Activated T-cell treated with anti-CD3 and anti-CD28 coated beads, Interleukin-2, amount 50 U/mL, for 24 hours (primary cell): ENCODE measurements around the gene PIK3IP1.
"Not testable (repeated sequence)": the region's sequence is repeated elsewhere in the genome, so short reads cannot be mapped to it uniquely, and the experiment has no call there.

Experiments used
- DNase-seq: peaks from one replicate; pipeline ENCODE4 v3.0.0-alpha.2; 2020
- H3K27ac Mint-ChIP-seq: 2 replicates; pipeline ENCODE4 v1.8.0; 2020; ENCODE audit warnings: mild to moderate bottlenecking, mixed read lengths
- H3K27me3 Mint-ChIP-seq: 2 replicates; pipeline ENCODE4 v1.8.0; 2020; ENCODE audit warnings: mixed read lengths
- H3K36me3 Mint-ChIP-seq: 2 replicates; pipeline ENCODE4 v1.8.0; 2020; ENCODE audit warnings: low read depth, mixed read lengths
- H3K4me1 Mint-ChIP-seq: 2 replicates; pipeline ENCODE4 v1.8.0; 2020; ENCODE audit warnings: low read depth, mixed read lengths
- H3K4me3 Mint-ChIP-seq: 2 replicates; pipeline ENCODE4 v1.8.0; 2020; ENCODE audit warnings: mild to moderate bottlenecking, moderate library complexity, mixed read lengths
- H3K9me3 Mint-ChIP-seq: 2 replicates; pipeline ENCODE4 v1.8.0; 2020; ENCODE audit warnings: mixed read lengths

The PIK3IP1 gene

DNA sequence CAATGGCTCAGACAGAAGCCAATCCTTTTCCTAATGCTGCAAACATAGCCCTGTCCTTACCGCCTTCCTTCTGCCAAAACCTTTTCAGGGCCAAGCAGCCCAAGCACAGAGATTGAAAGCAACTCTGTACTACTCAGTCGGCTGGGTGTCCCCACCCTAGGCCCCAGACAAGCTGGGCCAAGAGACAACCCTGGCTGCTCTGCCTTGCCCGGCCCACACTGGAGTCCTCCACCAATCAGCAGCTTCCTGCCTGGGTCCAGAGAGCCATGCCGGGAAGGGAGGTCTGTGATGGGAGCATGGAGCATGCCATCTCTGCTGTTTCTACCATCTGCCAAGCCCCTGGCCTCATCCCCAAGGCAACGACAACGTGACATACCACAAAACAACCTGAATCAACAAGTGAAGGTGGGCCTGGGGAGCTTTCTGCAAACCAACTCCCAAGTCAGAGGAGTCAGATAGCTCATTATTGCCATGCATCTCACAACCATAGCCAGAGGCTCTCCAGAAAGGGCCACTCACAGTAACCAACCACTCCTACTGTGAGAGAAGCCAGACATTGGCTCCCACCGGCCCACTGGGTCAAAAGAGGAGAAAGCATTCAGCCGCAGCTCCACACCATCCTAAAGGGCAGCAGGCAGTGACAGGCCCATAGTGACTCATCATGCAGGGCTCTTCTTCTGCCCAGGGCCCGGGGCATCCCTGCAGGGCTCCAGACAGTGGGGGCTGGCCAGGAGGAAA, 35.7 kb upstream of the PIK3IP1 start:
- no peaks in the 10 kb centered on the region for H3K27me3 Mint-ChIP-seq
- H3K4me1 Mint-ChIP-seq, result peaks cover 30% of the 10 kb centered on the region
- H3K4me3 Mint-ChIP-seq, result no peak overlapping the region
- no peaks in the 10 kb centered on the region for H3K9me3 Mint-ChIP-seq
- peaks cover 93% of the 10 kb centered on the region for H3K36me3 Mint-ChIP-seq
- DNase-seq, result no peak
- H3K27ac Mint-ChIP-seq, result peak overlapping the region; percentile 44

DNA sequence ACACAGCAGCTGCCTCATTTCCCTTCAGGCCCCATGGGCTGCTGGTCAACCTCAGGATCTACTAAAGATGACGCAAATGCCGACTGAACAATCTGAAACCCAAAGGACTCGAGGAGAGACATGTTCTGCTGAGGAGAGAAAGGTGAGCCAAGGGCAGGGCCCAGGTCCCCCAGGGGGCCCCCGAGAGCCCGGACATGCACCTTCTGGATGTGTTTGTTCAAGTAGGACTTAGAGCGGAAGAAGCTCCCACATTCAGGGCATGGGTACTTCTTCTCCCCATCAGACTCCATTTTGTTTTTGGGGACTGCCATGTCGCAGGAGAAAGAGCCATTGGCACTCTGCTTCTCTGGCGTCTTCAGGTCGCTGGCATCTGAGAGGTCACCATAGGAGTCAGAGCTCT, 34.6 kb upstream of the PIK3IP1 start:
- DNase-seq, result no peak
- Mint-ChIP-seq H3K4me1 (peaks cover 28% of the 10 kb centered on the region), H3K4me3 (no peak overlapping the region), H3K27me3 (no peaks in the 10 kb centered on the region), H3K9me3 (no peaks in the 10 kb centered on the region), H3K27ac (peak overlapping the region; percentile 7), H3K36me3 (peaks cover 91% of the 10 kb centered on the region)

DNA sequence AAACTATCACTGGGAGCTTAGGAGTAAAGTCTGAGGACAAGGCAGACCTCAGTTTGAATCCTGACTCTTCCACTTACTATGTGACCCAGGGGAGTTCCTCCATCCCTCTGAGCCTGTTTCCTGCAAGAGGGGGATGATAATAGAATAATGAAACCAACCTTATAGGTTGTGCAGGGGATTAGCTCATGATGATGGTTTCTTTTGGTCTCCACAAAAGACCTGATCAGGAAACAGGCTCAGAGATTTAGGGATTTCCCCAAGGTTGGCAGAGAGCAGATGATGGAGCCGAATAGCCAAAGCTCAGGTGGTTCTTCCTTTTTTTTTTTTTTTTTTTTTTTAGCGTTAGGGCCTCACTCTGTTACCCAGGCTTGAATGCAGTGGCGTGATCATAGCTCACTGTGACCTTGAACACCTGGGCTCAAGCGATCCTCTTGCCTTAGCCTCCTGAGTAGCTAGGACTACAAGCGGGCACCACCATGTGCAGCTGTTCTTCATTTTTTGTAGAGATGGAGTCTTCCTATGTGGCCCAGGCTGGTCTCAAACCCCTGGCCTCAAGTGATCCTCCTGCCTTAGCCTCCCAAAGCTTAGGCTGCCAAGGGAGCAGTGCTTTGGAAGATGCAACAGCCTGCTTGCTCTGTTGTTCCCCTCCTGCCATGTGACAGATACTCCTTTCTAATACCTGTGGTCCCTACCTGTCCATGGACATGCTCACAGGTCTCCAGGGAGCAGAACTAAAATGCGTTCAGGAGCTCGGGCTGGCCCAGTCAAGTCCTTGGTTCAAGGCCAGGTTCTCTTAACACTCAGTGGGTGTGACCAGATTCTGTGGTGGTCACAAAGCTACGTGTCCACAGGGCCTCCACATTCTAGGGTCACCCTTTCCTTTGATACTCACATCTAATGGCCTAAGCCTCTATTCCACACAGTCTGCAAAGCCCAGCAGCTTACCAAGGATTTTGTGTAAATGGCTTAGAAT, 31.6 kb upstream of the PIK3IP1 start:
- peaks cover 8% of the 10 kb centered on the region for H3K4me1 Mint-ChIP-seq
- no peaks in the 10 kb centered on the region for H3K27me3 Mint-ChIP-seq
- DNase-seq, result no peak
- H3K9me3 Mint-ChIP-seq, result no peaks in the 10 kb centered on the region
- peak overlapping the region; percentile 42 for H3K27ac Mint-ChIP-seq
- H3K4me3 Mint-ChIP-seq, result no peak overlapping the region
- H3K36me3 Mint-ChIP-seq, result peaks cover 62% of the 10 kb centered on the region

DNA sequence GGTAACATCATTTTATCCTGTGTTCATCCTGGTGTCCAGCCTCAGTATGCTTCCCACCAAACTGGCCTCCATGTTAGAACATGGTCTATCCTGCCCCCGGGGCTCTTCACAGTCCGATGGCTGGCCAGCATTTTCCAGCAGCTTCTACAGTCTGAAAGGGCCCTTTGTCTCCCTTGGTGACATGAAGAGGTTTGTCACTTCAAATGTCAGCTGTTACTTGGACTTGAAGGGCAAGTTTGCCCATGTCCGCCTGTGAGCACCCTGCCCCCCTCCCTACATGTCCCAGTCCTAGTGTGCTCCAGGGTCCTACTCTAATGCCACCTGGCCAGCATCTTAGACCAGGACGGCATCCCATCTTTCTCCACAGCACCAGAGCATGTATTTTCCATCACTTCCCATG, 29.1 kb upstream of the PIK3IP1 start:
- no peak for DNase-seq
- Mint-ChIP-seq H3K36me3 (peaks cover 38% of the 10 kb centered on the region), H3K4me1 (peaks cover 8% of the 10 kb centered on the region), H3K4me3 (no peak overlapping the region), H3K27ac (peak overlapping the region; percentile 2), H3K9me3 (no peaks in the 10 kb centered on the region), H3K27me3 (no peaks in the 10 kb centered on the region)

DNA sequence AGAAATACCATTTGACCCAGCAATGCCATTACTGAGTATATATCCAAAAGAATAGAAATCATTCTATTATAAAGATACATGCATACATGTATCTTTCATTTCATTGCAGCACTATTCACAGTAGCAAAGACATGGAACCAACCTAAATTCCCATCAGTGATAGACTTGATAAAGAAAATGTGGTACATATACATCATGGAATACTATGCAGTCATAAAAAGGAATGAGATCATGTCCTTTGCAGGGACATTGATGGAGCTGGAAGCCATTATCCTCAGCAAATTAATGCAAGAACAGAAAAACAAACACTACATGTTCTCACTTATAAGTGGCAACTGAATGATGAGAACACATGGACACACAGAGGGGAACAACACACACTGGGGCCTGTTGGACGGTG, 21.9 kb upstream of the PIK3IP1 start:
- not testable (repeated sequence) for H3K27me3 Mint-ChIP-seq, DNase-seq, H3K27ac Mint-ChIP-seq, H3K4me3 Mint-ChIP-seq, H3K9me3 Mint-ChIP-seq
- H3K36me3 Mint-ChIP-seq, result peaks cover 14% of the 10 kb centered on the region
- H3K4me1 Mint-ChIP-seq, result peaks cover 17% of the 10 kb centered on the region

DNA sequence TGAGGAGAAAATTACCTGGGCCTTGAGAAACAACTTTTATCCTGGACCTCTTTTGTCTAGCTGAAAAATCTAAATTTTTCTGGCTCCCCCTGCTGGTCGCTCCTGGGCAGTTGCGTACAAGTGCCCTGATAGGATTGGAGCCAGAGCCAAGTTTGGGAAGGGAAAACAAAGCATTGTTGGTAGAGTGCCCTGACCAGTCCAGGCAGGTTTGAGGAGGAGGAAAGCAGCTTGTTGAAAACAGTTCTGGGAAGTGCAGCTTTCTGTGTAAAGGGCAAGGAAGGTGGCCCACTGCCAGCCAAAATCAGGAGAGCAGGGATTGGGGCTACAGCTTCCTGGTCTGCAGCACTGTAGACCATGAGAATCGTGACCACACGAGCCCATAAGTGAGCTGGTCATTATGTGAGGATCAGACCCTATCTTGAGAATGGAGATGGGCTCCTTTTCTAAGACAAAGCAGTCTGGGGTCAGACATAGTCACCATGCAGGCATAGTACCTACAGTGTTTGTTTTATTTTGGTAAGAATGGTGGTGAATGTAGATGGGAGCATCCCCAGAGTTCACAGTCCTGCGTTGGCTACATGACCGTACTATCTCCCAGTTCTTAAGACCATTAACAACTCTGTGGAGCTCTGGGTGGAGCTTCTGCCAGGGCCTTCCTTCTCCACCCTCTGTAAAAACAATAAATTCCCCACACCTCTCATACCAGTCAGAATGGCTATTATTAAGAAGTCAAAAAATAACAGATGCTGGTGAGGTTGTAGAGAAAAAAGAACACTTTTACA, 21.3 kb upstream of the PIK3IP1 start:
- peaks cover 14% of the 10 kb centered on the region for H3K36me3 Mint-ChIP-seq
- peak; percentile 74 for DNase-seq
- no peaks in the 10 kb centered on the region for H3K9me3 Mint-ChIP-seq
- no peak overlapping the region for H3K4me3 Mint-ChIP-seq
- peaks cover 24% of the 10 kb centered on the region for H3K4me1 Mint-ChIP-seq
- peak overlapping the region; percentile 30 for H3K27ac Mint-ChIP-seq
- no peaks in the 10 kb centered on the region for H3K27me3 Mint-ChIP-seq

DNA sequence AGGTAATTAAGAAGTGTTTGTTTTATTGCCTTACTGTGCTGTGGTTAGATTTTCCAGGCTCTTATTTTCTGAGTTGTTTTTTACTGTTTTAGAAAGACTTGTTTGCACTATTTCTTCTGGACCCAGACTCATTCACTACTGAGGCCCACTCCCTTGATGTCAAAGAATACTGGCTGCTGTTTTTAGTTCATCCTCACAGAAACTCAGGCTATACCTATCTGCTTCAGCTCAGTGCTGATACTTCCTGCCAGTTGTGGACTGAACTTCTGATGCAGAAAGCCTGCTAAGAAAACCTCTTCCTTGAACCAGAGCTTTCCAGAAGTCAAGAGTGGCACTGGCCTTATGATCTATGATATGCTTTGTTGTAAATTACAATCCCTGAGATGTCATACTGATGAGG, 15.9 kb upstream of the PIK3IP1 start:
- Mint-ChIP-seq H3K36me3 (no peaks in the 10 kb centered on the region), H3K4me3 (no peak overlapping the region), H3K27me3 (no peaks in the 10 kb centered on the region), H3K9me3 (no peaks in the 10 kb centered on the region), H3K27ac (peak overlapping the region; percentile 29), H3K4me1 (peaks cover 50% of the 10 kb centered on the region)
- no peak for DNase-seq

DNA sequence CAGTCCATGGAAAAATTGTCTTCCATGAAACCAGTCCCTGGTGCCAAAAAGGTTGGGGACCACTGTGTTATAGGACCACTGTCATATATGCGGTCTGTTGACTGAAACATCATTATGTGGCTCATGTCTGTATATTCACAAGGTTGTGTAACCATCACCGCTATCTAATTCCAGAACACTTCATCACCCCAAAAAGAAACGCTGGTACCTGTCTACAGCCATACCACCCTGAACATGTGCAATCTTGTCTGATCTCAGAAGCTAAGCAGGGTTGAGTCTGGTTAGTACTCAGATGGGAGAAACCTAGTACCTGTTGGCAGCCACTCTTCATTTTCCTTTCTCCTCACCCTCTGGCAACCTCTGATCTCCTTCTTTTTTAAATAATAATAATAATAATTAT, 12.9 kb upstream of the PIK3IP1 start:
- Mint-ChIP-seq H3K9me3 (no peaks in the 10 kb centered on the region), H3K27me3 (no peaks in the 10 kb centered on the region), H3K4me3 (no peak overlapping the region), H3K27ac (no peak overlapping the region), H3K4me1 (peaks cover 60% of the 10 kb centered on the region), H3K36me3 (no peaks in the 10 kb centered on the region)
- DNase-seq, result no peak

DNA sequence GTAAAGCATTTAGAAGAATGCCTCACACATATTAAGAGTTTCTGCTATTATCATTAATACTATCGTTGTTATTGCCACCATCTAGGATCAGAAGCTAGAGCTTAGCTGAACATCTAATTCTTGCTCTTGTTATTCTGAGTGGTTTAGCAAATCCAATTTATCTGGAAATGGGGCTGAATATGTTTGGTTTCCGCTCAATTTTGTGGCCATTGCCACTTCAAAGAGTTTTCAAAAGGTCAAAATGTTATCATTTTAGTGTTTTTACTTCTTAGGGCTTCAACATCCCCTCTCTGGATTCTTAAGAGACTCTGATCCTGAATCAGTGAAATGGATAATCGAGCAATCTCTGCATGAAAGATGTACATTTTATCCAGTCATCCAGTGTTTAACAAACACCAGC, 10.2 kb upstream of the PIK3IP1 start:
- no peaks in the 10 kb centered on the region for H3K9me3 Mint-ChIP-seq
- DNase-seq, result no peak
- no peaks in the 10 kb centered on the region for H3K27me3 Mint-ChIP-seq
- H3K27ac Mint-ChIP-seq, result no peak overlapping the region
- no peak overlapping the region for H3K4me3 Mint-ChIP-seq
- peaks cover 47% of the 10 kb centered on the region for H3K4me1 Mint-ChIP-seq
- H3K36me3 Mint-ChIP-seq, result no peaks in the 10 kb centered on the region

DNA sequence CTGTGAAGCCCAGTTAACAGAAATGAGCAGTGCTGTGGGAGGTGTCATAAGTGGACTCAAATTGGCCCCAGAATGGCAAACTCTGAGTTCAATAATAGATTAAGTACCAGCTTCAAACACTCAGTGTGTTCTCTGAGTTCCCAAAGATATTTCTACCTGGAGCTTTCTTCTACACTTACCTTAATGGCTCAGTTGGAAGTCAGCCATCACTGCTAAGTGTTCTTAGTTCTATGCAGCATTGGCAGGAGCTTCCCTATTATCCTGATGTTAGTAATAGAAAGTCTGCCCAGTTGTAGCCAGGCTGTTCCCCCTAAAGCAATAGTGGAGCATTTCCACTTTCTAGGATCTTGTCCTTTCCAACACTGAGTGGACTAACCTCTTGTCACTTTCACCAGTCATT, 9.7 kb upstream of the PIK3IP1 start:
- no peak overlapping the region for H3K27ac Mint-ChIP-seq
- H3K27me3 Mint-ChIP-seq, result no peaks in the 10 kb centered on the region
- DNase-seq, result no peak
- H3K9me3 Mint-ChIP-seq, result no peaks in the 10 kb centered on the region
- H3K4me1 Mint-ChIP-seq, result peaks cover 46% of the 10 kb centered on the region
- H3K36me3 Mint-ChIP-seq, result no peaks in the 10 kb centered on the region
- H3K4me3 Mint-ChIP-seq, result no peak overlapping the region

DNA sequence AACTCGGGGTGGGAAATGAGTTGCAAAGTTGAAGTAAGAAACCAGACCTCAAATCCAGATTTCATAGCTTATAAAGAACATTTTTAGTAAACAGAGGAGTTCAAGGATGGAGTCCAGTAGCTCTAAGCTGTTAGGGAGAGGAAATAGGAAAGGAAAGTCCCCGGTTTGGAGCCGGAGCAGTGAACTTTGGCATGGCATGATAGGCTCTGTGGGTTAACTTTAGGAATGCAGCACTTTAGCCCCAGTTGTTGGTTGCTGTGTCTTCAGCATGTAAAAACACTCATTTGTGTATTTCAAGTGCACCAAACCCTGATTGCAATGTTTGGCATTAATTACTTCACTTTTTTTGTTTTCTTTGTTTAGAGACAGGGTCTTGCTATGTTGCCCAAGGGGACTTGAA, 8.6 kb upstream of the PIK3IP1 start:
- H3K4me1 Mint-ChIP-seq, result peaks cover 49% of the 10 kb centered on the region
- no peak for DNase-seq

DNA sequence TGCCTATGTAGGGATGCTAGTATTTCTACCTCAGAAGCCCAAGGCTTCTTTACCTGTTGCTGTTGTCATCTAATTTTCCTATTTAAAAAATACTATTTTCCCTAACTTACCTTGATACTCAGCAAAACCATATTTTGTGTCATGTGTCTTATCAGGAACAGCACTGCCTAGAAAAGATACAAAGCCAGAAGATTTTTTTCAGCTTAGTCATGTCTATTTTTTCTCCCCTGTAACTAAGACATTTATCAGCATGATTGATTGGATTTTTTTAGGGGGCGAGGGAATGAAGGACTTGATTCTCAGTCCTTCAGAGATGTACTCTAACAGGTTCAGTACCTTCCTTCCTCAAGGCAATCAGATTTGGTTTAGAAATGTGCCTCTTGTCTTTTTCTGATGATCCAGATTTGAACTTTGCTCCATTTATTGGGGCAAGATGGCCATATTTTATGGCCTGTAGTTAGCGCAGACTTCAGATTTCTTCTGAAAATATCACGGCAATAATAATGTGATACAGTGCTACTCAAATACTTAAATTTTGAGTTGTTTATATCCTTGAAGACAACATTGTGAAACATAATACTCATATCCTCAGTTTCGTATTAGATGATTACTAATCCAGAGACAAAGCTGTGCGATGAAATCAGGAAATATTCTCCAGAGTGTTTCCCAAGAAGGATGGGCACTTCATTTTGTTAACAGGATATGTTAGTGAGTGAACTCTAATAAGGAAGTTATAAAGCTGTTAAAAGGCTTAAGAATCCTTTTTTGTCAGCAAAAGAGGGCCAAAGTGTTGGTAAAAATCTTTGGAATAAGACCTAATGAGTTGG, 3.8 kb upstream of the PIK3IP1 start:
- no peak for DNase-seq
- Mint-ChIP-seq H3K27ac (peak overlapping the region; percentile 71), H3K27me3 (no peaks in the 10 kb centered on the region), H3K4me1 (peaks cover 65% of the 10 kb centered on the region), H3K4me3 (peak overlapping the region; percentile 51), H3K9me3 (no peaks in the 10 kb centered on the region), H3K36me3 (peaks cover 2% of the 10 kb centered on the region)

More for the DNA sequence above, 8.6 kb upstream of the PIK3IP1 start:
- H3K9me3 Mint-ChIP-seq, result no peaks in the 10 kb centered on the region
- H3K27me3 Mint-ChIP-seq, result no peaks in the 10 kb centered on the region
- no peak overlapping the region for H3K27ac Mint-ChIP-seq
- no peaks in the 10 kb centered on the region for H3K36me3 Mint-ChIP-seq
- no peak overlapping the region for H3K4me3 Mint-ChIP-seq

DNA sequence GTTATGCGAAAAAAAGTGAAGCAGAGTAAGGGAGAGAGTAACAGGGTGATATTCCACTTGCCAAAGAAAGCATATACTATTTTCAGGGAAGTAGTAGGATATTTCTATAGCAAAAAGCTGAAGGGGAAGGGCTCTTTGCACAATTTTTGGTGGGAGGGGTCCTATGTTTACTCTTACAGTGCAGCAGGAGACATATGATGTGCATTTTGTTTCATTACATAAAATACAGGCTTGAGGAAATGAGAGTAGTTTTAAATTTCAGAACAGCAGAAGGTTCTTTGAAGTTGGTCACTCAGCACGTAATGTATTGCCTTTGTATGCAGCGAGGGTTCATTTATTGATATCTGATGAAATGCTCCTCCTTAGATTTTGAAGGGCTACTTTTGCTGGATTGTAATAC, 3.1 kb upstream of the PIK3IP1 start:
- H3K36me3 Mint-ChIP-seq, result peaks cover 6% of the 10 kb centered on the region
- H3K27me3 Mint-ChIP-seq, result no peaks in the 10 kb centered on the region
- H3K4me1 Mint-ChIP-seq, result peaks cover 65% of the 10 kb centered on the region
- H3K4me3 Mint-ChIP-seq, result peak overlapping the region; percentile 51
- no peak for DNase-seq
- H3K9me3 Mint-ChIP-seq, result no peaks in the 10 kb centered on the region
- H3K27ac Mint-ChIP-seq, result peak overlapping the region; percentile 71
